Measurements from ENCODE around the gene ZNF775.

Gene ZNF775

DNA sequence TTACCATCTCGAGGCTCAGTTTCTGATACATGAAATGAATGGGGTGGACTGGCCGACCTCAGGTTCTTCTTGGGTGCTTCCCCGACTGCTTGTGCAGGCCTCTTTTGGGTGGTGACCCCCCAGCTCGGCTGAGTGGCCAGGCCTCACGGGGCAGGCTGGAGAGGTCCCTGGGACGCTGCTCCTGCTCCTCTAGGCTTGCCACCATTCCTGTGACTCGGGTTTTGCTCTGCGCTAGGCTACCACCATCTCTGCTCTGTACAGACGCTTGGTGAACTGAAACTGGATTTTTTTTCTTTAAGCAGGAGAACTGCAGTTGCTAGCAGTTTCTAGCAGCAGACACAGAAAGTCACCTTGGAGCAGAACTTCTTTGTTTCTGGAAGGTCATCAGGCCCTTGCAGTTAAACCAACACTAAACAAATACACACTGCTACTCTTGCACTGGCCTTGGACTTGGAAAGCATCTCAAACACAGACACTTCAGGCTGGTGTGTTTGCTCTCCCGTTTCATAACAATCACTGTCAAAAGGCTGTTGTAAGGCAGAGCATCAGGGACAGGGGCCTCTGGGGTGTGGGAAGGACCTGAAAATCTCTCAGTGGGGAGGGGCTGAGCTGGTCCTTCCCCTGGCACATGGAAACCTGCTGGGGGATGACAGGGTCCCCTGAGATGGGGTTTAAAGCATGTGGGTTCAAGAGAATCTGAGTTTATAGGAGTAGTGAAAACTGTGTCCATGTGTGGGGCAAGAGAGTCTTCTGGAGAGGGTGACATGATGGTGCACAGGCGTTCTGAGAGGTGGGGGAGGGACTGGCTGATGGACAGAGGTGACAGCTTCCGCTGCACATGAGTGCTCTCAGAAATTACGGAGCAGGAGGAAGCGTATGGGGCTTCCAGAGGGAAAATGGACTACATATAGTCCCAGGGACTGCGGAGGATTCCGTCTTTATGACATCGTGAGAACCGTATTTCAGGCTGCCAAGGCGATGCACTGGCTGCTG is 36.3 kb downstream of the ZNF775 start:
- DNase-seq = no peak

DNA sequence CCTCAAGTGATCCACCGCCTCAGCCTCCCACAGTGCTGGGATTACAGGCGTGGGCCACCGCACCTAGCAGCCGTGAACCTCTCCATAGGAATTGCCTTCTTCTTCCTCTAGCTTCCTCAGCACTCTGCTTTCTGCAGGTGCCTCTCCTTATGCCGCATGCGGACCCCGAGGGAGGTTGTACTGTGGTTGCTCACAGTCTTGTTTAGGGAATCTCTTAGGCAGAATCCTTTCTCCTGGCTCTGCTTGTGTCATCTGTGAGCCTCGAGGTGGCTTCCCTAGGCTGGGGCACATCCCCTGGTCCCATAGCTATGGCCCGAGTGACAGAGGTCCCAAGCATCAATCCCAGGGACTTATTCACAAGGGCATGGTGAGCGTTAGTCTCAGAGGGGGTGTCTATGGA is 38.1 kb downstream of the ZNF775 start:
- DNase-seq = no peak

DNA sequence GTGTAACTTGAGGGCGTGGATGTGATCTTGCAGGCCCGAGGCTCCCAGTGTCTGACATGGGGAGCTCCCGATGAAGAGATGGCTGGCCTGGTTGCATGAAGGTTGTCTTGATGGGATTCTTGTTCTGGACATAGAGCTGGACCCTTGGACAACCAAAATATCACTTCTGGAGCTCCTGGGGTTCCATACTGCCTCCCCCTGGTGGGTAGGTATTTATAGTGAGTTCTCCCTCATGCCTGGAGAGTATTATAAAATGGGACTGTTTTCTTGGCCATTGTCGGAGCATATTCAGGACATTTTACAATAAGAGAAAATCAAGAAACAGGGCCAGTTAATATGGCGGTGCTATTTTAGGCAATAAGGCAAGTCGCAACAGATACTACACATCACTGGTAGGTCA is 38.7 kb downstream of the ZNF775 start:
- DNase-seq = no peak

DNA sequence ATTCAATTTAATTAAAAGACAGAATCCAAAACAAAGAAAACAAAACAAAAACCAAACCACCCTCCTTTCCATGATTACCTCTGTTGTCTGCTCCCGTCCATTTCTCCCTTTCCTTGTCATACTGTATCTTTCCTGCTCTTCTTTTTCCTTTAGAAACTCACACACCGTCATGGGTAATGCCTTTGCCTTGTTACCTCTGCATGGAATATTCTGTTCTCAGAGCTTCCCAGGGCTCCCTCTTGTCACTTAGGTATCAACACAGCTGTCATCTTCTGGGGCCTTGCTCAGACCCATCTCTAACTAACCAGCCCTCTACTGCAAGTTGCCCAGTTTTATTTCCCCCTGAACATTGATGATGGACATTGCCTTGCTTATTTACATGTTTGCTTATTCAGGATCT is 41.1 kb downstream of the ZNF775 start:
- DNase-seq = no peak

DNA sequence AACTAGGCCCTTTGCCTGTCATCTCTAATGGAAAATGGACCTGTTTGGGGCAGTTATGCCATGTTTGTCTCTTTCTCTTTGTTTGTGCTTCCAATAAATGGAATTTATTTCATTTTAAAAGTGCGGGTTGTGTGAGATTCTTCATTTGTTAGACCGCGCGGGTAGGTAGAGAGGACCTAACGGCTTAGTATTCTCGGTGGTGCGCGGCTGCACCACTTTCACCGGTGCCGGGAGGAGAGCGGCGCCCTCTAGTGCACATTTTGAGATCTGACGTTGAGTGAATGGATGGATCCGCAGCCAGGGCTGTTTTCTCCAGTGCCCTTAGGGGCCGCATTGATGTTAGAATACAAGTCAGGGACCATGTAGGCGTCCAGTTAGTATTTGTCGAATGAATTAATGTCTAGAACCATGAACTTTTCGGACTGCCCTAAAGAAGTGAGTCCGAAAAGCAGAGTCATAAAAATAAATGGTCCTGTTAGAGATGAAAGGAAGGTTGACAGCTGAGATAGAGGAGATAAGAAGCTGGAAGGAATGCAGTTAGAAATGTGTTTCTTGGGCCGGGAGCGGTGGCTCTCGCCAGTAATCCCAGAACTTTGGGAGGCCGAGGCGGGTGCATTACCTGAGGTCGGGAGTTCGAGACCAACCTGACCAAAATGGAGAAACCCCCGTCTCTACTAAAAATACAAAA is 42.0 kb downstream of the ZNF775 start:
- DNase-seq = peak; percentile 63

DNA sequence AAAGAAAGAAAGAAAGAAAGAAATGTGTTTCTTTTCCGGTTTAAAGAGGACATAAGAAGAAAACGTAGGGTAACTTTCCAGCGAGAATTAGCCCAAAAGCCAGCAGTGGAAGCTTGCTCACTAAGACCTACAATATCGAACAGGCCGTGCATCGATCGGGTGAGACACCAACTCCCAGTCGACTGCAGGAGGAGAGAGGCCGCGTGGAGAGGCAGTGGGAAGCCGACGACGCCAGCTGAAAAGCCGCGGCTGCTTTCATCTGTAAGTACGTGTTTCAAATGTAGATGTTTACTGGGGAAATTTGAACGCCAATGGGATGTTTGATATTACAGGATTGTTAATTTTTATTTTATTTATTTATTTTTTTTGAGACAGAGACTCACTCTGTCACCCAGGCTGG is 42.7 kb downstream of the ZNF775 start:
- DNase-seq = no peak

DNA sequence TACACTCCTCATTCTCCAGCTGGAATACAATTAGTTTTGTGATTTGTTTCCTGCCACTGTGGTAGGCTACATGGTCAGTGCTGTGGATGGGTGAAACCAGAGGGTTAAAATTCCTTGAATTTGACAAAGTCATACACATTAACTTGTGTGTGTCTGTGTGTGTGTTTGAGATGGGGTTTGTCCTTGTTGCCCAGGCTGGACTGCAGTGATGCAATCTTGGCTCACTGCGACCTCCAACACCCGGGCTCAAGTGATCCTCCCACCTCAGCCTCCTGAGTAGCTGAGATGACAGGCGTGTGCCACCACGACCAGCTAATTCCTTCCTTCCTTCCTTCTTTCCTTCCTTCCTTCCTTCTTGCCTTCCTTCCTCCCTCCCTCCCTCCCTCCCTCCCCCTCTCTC is 46.5 kb downstream of the ZNF775 start:
- DNase-seq = no peak

DNA sequence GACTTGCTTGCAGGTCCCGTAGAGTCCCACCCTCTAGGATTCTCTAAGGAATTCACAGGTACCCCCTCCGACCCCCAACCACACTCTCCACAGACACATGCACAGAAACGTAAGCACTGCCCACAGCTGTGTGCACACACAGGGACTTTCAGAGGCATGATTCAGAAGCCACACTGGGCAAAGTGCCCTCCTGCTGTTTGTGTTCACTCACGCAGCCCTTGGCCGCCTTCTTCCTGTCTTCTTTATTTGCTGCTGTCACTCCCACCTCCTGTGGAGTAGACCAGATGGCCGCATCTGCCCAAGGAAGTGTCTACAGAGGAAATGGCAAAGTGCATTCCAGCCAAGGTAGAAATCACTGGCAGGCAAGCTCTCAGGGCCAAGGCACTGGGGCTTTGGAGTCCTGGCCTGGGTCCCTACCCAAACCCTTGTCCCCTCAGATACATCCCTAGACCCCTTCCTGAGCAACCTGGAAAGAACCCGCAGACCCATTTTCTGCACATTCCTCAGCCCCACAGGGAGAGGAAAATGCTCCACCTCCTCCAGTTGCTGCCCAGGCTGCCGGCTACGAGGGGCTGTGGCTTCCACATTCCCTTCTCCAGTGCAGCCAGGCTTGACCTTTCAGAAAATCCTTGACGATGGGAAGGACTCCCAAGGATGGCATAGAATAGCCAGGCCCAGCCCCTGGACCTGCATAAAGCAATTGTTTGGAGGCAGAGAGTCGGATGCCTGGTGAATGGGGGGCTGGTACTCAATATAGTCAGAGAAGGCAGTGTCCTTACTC is 49.7 kb downstream of the ZNF775 start:
- DNase-seq = peak; percentile 92

DNA sequence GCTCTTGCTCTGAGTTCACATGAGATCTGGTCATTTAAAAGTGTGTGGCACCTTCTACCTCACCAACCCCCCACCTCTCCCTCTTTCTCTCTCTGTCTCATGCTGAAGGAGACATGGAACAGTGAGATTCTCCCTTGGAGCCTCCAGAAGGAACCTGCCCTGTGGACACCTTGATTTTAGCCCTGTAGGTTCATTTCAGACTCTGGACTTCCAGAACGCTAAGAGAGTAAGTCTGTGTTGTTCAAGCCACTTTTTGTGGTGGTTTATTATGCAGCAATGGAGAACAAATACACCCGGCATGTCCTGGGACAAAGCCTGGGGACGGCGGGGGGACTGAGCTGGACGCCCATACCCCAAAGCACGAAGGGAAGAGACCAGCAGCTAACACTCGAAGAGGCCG is 50.6 kb downstream of the ZNF775 start:
- DNase-seq = no peak

DNA sequence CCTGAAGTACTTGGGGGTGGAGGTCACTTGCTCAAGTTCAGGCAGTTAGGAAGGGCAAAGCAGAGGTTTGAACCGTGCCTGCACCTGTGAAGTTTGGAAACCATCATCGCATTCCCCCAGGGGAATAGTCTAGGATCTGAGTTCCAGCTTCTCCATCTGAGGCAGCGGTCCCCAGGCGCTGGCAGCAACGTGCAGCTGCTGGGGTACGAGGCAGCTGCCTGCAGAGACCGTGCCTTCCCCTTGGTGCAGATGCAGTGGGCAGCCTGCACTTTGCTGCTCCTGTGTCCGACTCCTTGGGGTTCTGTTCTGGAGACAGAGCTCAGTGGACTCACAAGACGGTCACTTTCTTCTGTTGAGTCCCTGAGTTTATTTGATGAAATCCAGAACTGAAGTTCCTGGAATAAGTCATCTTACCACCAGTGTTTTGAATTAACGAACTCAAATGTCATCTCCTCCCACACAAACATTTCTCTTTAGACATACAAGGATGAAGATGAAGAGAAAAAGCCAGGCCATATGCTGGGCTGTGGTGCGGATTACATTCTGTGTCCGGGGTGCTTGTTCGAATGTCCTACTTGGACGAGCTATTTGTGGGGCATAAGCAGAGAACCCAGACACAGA is 51.4 kb downstream of the ZNF775 start:
- no peak for DNase-seq

DNA sequence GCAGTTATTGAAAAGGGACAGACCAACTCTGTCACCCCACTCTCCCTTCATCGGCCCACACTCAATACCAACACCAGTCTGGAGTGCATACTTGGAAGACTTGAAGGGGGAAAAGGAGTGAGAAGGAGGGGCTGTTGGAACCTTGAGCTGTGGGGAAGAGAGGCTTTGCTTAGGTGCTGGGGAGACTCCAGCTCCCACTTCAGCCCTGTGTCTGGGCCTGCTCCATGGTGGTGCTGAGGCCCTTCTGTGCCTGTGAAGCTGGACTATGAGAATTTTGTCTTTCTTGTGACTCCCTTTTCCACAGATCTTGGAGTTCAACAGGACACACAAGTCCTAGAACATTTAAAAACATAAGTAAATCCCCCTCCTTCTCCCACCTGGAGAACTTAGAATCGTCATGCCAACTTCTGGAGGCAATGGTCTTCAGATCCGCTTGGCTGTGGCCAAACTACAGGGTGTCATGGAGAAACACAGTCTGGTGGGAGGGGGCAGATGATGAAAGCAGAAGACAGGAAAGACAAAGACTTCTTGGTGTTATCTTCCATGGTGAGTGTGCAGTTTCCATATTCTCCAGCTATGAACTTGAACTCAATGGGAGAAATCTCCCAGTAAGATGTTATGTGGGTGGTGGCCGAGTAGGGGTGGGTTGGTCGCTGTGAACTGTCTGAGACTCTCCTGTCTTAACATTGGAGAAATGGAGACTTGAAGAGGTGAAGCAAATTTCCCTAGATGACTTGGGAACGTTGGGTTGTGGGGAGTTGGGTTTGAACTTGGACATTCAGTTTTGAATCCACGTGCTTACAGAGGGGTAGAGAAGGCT is 52.9 kb downstream of the ZNF775 start:
- DNase-seq = no peak

DNA sequence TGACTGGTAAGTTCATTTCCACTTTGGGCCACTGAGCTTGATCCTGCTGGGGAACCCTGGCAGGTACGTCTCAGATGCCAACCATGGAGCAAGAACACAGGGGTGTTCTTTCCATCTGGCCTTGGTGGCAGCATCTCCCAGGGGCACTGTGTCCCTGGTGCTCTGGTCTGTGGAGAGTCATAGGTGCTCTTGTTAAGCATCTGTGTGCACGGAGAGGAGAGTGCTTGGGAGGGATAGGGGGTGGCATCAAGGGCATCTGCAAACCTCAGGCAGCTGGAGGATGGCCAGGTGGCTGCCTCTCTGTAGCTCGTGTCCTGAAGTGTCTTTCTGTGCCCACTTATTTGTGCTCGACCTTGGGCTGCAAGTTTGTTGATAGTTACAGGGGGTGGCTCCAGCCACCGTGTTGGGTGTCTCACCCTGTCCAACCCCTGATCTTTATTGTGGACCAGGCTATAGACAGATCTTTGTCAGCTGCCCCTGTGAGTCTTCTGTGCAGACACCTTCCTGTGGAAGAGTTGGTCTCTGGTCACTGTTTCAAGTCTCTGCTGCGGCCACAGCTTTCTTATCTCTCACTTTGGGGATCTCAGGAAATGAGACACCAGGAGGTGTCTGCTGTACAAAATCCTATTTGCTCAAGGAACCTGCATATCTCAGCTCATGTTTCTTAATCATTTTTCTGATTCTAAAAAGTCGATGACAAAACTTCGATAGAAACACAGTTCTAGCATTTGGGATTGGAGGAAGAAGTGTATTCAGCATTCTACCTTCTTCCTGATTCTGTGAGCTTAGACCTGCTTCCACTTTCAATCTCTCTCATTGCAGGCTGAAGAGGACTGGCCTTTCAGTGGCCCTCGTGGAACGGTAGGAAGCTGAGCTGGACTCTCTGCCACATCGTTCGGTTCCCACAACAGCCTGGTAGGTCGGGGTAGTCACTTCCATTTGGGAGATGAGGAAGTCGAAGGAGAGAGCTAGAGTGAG is 54.1 kb downstream of the ZNF775 start:
- DNase-seq = no peak

DNA sequence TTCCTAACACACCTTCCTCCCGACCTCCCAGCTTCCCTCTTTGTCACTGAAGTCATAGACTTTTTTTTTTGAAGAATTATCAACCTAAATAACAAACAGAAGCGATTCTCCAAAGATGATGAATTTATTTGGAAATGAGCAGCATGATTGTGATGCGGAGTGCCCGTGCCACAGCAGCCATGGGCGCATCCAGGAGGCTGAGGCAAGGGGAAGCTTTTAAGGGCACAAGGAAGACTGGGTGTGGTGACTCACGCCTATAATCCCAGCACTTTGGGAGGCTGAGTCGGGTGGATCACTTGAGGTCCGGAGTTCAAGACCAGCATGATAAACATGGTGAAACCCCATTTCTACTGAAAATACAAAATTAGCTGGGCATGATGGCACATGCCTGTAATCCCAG is 55.1 kb downstream of the ZNF775 start:
- no peak for DNase-seq

DNA sequence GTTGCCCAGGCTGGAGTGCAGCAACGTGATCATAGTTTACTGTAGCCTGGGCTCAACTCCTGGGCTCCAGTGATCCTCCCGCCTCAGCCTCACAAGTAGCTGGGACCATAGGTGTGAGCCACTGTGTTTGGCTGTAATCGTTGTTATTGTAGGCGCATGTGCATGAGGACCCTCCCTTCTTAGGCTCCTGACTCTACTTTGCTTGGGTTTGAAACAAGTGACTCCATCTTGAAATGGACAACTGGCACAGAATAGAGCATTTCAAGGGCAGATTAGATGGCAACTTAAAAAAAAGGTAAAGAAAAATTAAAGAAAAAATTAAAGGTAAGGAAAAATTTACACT is 55.9 kb downstream of the ZNF775 start:
- DNase-seq = no peak

DNA sequence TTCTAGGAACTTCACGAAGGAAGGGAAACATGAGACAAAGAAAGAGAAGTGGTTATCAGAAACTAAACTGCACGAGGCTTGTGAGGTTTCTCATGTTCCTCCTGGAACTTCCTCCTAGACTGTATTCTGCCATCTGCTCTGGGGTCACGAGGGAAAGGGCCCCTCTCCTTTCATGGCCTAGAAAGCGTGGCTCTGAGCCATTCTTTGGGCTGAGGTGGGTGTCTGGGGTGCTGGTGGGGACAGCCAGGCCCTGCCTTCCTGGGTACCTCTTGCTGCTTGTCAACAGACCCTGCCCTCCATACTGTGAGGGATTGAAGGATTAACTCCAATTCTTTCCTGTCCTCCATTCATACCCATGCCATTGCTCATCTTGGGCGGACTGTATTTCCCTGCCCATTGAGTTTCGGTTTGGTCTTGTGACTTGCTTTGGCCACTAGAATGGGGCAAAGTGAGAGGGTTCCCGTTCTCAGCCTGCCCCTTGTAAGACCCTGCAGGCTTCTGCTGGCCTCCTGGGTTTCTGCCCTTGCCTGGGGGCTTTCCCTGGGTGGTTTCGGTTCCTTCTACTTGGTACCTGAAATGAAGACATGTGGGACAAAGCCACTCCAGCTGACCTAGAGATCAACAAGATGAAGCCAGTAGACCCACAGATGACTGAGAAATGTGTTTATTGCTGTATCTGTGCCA is 56.4 kb downstream of the ZNF775 start:
- DNase-seq = no peak

DNA sequence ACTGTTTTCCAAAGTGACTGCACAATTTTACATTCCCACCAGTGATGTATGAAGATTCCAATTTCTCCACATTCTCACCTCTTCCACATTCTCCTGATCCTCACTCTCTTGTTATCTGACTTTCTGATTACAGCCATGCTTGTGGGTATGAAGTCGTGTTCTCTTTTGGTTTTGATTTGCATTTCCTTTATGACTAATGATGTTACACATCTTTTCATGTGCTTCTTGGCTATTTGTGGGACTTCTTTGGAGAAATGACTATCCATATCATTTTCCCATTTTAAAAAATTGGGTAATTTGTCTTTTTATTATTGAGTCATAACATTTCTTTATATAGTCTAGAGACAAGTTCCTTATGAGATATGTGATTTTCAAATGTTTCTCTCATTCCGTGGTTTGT is 60.8 kb downstream of the ZNF775 start:
- DNase-seq = no peak

DNA sequence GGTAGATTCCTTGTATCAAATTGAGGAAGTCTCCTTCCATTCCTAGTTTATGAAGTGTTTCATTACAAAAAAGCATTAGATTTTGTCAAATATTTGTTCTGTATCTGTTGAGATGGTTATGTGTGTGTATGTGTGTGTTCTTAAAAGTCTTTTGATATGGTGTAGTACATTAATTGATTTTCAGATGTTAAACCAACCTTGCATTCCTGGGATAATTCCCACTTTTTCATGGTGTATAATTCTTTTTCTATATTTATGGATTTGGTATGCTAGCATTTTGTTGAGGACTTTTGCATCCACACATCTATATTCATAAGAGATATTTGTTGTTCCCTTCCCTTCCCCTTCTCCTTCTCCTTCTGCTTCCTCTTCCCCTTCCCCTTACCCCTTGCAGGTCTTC is 62.4 kb downstream of the ZNF775 start:
- DNase-seq = no peak

DNA sequence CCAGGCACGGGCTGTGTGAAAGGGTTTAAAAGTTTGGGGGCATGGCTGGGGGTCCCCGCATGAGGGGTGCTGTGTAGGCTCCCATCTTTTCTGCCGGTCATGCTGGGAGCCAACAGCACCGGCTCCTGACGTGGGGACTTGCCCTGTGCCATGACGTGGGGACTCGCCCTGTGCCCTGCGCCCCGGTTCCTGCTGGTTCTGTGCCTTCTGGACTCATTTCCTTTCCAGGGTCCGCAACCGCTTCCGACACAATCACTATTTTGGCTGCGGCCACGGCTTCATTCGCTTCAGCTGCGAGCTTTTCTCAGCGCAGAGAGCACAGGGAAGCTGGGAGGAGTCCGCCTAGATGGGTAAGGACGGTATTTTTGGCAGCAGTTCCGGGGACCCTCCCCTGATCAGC is 63.7 kb downstream of the ZNF775 start:
- DNase-seq = no peak

DNA sequence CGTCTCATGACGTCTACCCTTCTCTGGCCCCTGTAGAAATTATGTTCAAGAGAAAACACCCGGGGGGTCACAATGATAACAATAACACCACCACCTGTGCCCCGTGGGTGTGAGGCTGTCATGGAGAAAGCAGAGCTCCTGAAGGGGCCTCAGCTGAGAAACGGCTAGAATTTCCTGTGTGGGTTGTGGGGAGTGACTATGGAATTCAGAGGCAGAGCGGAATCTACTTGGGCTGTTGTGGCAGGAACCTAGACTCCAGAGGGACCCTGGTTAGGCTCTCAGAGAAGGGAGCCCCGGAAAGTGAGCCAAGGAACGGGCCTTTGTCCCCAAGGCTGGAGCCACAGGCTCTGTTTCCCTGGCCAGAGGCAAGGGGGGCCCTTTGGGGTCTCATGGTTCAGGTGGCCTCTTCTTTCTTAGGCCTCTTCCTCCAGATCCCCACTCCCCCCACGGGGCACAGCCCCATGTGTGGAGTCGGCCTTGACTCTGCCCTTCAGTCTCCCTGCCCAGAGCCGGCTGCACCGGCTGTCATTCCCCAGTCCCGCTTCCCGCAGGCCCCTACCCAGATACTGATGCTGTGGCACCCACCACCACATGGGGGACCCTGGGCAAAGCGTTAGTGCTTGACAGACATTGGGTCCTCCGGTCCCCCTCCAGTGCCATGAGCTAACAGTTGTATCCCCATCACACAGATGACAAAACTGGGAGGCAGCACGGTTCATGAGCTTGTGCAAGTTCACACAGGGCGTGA is 64.8 kb downstream of the ZNF775 start:
- no peak for DNase-seq
